ENCODE data around the gene ALDOA. TPM values are rescaled to one million over a fixed set of nuclear protein-coding genes. Genes with fewer than 3 reads are reported as not detected.

ALDOA gene
- total and polyA plus RNA-seq, 9 of the 15 experiments (the other 6 are each of a cell fraction or from before 2014, with no cell fraction given): 311 to 2,224 (median 1,293) TPM

DNA sequence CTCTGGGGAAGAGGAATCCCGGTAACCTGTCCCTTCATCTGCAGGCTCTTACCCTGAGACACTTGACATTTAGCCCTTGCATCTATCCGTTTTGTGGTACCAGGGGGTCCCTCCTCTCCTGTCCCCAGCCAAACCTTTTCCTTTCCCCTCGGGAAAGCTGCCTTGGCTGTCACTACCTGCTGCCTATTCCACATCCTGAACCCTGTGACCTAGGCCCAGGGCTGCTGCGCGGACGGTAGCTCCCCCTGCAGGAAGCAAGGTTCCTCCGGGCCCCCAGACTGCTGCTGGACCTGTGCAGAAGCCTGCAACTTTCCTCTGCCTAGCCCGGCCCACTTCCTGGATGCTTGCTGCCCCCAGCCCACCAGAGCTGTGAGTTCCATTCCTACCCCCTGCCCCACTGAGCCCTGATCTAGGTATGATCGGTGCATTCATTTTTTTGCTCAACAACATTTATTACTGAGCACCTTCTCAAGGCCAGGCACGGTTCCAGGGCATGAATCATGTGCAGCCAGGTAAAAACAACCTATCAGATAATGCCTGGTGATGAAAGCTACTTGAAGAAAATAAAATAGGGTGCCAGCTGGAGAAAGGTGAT is 10.5 kb upstream of the ALDOA start (continued):
- TF ChIP-seq, protein P1, sequence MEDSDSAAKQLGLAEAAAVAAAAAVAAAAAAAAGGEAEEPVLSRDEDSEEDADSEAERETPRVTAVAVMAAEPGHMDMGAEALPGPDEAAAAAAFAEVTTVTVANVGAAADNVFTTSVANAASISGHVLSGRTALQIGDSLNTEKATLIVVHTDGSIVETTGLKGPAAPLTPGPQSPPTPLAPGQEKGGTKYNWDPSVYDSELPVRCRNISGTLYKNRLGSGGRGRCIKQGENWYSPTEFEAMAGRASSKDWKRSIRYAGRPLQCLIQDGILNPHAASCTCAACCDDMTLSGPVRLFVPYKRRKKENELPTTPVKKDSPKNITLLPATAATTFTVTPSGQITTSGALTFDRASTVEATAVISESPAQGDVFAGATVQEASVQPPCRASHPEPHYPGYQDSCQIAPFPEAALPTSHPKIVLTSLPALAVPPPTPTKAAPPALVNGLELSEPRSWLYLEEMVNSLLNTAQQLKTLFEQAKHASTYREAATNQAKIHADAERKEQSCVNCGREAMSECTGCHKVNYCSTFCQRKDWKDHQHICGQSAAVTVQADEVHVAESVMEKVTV (CRISPR knock-in tag; IDR thresholded peaks at IDR 0.05): peak; percentile 21; the same call in 1 of the 2 replicates
- TF ChIP-seq HNRNPUL1 (IDR thresholded peaks at IDR 0.05; ENCODE audit: low read length): no peak
- TF ChIP-seq SMC3 (conservative IDR thresholded peaks at IDR 0.05; ENCODE audit: insufficient read depth, low read depth, low read length): 0 out of 2 replicates have a peak, but pooled peaks have one; percentile 41
- TF ChIP-seq KLF16 (IDR thresholded peaks at IDR 0.05): 0 out of 2 replicates have a peak, but pooled peaks have one; percentile 23
- TF ChIP-seq CEBPG (CRISPR knock-in tag; IDR thresholded peaks at IDR 0.05): no peak
- TF ChIP-seq CEBPG (tag; conservative IDR thresholded peaks at IDR 0.05 in 1 of 2, IDR thresholded peaks at IDR 0.05 in 1 of 2): no peak
- TF ChIP-seq, protein P2, sequence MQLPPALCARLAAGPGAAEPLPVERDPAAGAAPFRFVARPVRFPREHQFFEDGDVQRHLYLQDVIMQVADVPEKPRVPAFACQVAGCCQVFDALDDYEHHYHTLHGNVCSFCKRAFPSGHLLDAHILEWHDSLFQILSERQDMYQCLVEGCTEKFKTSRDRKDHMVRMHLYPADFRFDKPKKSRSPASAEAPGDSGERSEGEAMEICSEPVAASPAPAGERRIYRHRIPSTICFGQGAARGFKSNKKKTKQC (CRISPR knock-in tag; IDR thresholded peaks at IDR 0.05): no peak
- TF ChIP-seq, protein P3, sequence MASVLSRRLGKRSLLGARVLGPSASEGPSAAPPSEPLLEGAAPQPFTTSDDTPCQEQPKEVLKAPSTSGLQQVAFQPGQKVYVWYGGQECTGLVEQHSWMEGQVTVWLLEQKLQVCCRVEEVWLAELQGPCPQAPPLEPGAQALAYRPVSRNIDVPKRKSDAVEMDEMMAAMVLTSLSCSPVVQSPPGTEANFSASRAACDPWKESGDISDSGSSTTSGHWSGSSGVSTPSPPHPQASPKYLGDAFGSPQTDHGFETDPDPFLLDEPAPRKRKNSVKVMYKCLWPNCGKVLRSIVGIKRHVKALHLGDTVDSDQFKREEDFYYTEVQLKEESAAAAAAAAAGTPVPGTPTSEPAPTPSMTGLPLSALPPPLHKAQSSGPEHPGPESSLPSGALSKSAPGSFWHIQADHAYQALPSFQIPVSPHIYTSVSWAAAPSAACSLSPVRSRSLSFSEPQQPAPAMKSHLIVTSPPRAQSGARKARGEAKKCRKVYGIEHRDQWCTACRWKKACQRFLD (CRISPR knock-in tag; IDR thresholded peaks at IDR 0.05): no peak
- no peak for TF ChIP-seq ZSCAN29 (IDR thresholded peaks at IDR 0.05)
- peak; percentile 56 for TF ChIP-seq ZFX (CRISPR knock-in tag; IDR thresholded peaks at IDR 0.05)
- TF ChIP-seq, protein P4, sequence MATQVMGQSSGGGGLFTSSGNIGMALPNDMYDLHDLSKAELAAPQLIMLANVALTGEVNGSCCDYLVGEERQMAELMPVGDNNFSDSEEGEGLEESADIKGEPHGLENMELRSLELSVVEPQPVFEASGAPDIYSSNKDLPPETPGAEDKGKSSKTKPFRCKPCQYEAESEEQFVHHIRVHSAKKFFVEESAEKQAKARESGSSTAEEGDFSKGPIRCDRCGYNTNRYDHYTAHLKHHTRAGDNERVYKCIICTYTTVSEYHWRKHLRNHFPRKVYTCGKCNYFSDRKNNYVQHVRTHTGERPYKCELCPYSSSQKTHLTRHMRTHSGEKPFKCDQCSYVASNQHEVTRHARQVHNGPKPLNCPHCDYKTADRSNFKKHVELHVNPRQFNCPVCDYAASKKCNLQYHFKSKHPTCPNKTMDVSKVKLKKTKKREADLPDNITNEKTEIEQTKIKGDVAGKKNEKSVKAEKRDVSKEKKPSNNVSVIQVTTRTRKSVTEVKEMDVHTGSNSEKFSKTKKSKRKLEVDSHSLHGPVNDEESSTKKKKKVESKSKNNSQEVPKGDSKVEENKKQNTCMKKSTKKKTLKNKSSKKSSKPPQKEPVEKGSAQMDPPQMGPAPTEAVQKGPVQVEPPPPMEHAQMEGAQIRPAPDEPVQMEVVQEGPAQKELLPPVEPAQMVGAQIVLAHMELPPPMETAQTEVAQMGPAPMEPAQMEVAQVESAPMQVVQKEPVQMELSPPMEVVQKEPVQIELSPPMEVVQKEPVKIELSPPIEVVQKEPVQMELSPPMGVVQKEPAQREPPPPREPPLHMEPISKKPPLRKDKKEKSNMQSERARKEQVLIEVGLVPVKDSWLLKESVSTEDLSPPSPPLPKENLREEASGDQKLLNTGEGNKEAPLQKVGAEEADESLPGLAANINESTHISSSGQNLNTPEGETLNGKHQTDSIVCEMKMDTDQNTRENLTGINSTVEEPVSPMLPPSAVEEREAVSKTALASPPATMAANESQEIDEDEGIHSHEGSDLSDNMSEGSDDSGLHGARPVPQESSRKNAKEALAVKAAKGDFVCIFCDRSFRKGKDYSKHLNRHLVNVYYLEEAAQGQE (IDR thresholded peaks at IDR 0.05; ENCODE audit: borderline replicate concordance): peak; percentile 45; the same call in 1 of the 2 replicates
- TF ChIP-seq, protein P4 (CRISPR knock-in tag; IDR thresholded peaks at IDR 0.05; ENCODE audit: low read depth): no peak
- no peak for TF ChIP-seq ZNF408 (CRISPR knock-in tag; IDR thresholded peaks at IDR 0.05; ENCODE audit: low read depth)
- TF ChIP-seq, protein P5, sequence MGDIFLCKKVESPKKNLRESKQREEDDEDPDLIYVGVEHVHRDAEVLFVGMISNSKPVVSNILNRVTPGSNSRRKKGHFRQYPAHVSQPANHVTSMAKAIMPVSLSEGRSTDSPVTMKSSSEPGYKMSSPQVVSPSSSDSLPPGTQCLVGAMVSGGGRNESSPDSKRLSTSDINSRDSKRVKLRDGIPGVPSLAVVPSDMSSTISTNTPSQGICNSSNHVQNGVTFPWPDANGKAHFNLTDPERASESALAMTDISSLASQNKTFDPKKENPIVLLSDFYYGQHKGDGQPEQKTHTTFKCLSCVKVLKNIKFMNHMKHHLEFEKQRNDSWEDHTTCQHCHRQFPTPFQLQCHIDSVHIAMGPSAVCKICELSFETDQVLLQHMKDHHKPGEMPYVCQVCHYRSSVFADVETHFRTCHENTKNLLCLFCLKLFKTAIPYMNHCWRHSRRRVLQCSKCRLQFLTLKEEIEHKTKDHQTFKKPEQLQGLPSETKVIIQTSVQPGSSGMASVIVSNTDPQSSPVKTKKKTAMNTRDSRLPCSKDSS (IDR thresholded peaks at IDR 0.05; ENCODE audit: low read depth, partially characterized antibody): no peak

Measured in K562 (cell line).